Body of pancreas (tissue), 4 donors: ENCODE data around the gene NBEA.

Experiments
- POLR2A ChIP-seq, 3 donors: fragments of 450-650 bp; IDR thresholded peaks; one replicate each; pipeline ENCODE4 v1.6.1; 2016; ENCODE audit warnings: antibody characterized with exemption in 3 of 3, mild to moderate bottlenecking in 2 of 3
- TF ChIP-seq, protein P1 (sequence below), 7 experiments: fragments of 450-650 bp in 4 of 7; fragments of 200-600 bp in 3 of 7; sonication (generic) in 3 of 7; IDR thresholded peaks; one replicate each; pipeline ENCODE4 v1.5.1; 2016 to 2019; ENCODE audit warnings: antibody characterized with exemption in 7 of 7

DNA sequence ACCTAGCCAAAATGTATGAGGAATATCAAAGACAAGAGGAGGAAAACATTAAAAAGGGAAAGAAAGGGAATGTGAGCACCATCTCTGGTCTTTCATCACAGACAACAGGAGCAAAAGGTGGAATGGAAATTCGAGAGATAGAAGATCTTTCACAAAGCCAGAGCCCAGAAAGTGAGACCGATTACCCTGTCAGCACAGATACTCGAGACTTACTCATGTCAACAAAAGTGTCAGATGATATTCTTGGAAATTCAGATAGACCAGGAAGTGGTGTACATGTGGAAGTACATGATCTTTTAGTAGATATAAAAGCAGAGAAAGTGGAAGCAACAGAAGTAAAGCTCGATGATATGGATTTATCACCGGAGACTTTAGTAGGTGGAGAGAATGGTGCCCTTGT, 217.0 kb downstream of the NBEA start:
- TF ChIP-seq, protein P1, sequence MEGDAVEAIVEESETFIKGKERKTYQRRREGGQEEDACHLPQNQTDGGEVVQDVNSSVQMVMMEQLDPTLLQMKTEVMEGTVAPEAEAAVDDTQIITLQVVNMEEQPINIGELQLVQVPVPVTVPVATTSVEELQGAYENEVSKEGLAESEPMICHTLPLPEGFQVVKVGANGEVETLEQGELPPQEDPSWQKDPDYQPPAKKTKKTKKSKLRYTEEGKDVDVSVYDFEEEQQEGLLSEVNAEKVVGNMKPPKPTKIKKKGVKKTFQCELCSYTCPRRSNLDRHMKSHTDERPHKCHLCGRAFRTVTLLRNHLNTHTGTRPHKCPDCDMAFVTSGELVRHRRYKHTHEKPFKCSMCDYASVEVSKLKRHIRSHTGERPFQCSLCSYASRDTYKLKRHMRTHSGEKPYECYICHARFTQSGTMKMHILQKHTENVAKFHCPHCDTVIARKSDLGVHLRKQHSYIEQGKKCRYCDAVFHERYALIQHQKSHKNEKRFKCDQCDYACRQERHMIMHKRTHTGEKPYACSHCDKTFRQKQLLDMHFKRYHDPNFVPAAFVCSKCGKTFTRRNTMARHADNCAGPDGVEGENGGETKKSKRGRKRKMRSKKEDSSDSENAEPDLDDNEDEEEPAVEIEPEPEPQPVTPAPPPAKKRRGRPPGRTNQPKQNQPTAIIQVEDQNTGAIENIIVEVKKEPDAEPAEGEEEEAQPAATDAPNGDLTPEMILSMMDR (IDR thresholded peaks at IDR 0.05), result no peak
- TF ChIP-seq POLR2A (IDR thresholded peaks at IDR 0.05), result no peak
